HepG2 (cell line): Measurements from ENCODE around the gene ZPR1. TPM values are rescaled to one million over a fixed set of nuclear protein-coding genes. Genes with fewer than 3 reads are reported as not detected.
A peak's percentile ranks its signal among the peaks of the same experiment; 100 is the strongest.

Experiments used
- CBFB ChIP-seq: sonication (generic); formaldehyde crosslinking; IDR thresholded peaks from 2 replicates; pipeline ENCODE4 v1.4.0; 2020; ENCODE audit warnings: missing genetic modification reagents
- KDM2A ChIP-seq: sonication (generic); formaldehyde crosslinking; IDR thresholded peaks from 2 replicates; pipeline ENCODE4 v1.4.0; 2020; ENCODE audit warnings: low read depth, missing genetic modification reagents, borderline replicate concordance
- KDM6A ChIP-seq: IDR thresholded peaks from 2 replicates; pipeline ENCODE4 v1.6.1; 2016; ENCODE audit warnings: low read depth
- MEIS1 ChIP-seq: sonication (generic); formaldehyde crosslinking; IDR thresholded peaks from 2 replicates; pipeline ENCODE4 v1.9.0; 2021; ENCODE audit warnings: mild to moderate bottlenecking, missing genetic modification reagents, moderate library complexity, borderline replicate concordance
- MEIS2 ChIP-seq: sonication (generic); formaldehyde crosslinking; IDR thresholded peaks from 2 replicates; pipeline ENCODE4 v1.9.0; 2021; ENCODE audit warnings: mild to moderate bottlenecking, missing genetic modification reagents
- NAIF1 ChIP-seq: sonication (generic); formaldehyde crosslinking; IDR thresholded peaks from 2 replicates; pipeline ENCODE4 v1.5.0; 2020; ENCODE audit warnings: mild to moderate bottlenecking, missing genetic modification reagents, borderline replicate concordance
- SSRP1 ChIP-seq: IDR thresholded peaks from 2 replicates; pipeline ENCODE4 v1.6.1; 2016; ENCODE audit warnings: control low read depth
- TBL1XR1 ChIP-seq: fragments of 150-350 bp; IDR thresholded peaks from 2 replicates; pipeline ENCODE4 v1.6.1; 2014; ENCODE audit warnings: borderline replicate concordance, low read length; ENCODE audit not compliant: partially characterized antibody
- TMF1 ChIP-seq: sonication (generic); formaldehyde crosslinking; IDR thresholded peaks from 2 replicates; pipeline ENCODE4 v1.8.1; 2022; ENCODE audit warnings: low read depth, missing genetic modification reagents
- ZFP1 ChIP-seq: IDR thresholded peaks from 2 replicates; pipeline ENCODE4 v1.6.1; 2016
- ZFYVE20 ChIP-seq: sonication (generic); formaldehyde crosslinking; IDR thresholded peaks from 2 replicates; pipeline ENCODE4 v1.8.0; 2023; ENCODE audit warnings: low read depth, mild to moderate bottlenecking, moderate library complexity, missing genetic modification reagents, borderline replicate concordance
- ZNF17 ChIP-seq: sonication (generic); formaldehyde crosslinking; IDR thresholded peaks from 2 replicates; pipeline ENCODE4 v1.5.0; 2020; ENCODE audit warnings: mild to moderate bottlenecking, missing genetic modification reagents
- ZNF317 ChIP-seq: sonication (generic); formaldehyde crosslinking; IDR thresholded peaks from 2 replicates; pipeline ENCODE4 v1.5.0; 2020; ENCODE audit warnings: mild to moderate bottlenecking, missing genetic modification reagents
- ZNF567 ChIP-seq: sonication (generic); formaldehyde crosslinking; IDR thresholded peaks from 2 replicates; pipeline ENCODE4 v1.8.1; 2023; ENCODE audit warnings: mild to moderate bottlenecking, missing genetic modification reagents, borderline replicate concordance
- polyA plus RNA-seq, 8 experiments: library from polyadenylated mRNA; depleted of rRNA in 3 of 8; stranded (reverse) in 7 of 8; unstranded in 1 of 8; fragments of >200 nt; fragmentation: Illumina TruSeq in 4 of 8; extraction: Trizol in 4 of 8; gene quantifications; 2 replicates each; pipeline versions ENCODE4 v1.2.1 to v1.2.3, GENCODE V29; 2011 to 2016; ENCODE audit warnings: low read depth in 4 of 8, missing spikeins in 1 of 8, mixed read lengths in 1 of 8; ENCODE audit not compliant: insufficient read depth in 1 of 8
- total RNA-seq, 5 experiments: library from RNA; depleted of rRNA; stranded (reverse); fragments of >200 nt; fragmentation: Illumina TruSeq; extraction: Trizol; gene quantifications; 2 replicates each; pipeline ENCODE4 v1.2.3, GENCODE V29; 2016; ENCODE audit warnings: low read depth in 1 of 5
- TF ChIP-seq, protein P1 (sequence below): sonication (generic); formaldehyde crosslinking; IDR thresholded peaks from 2 replicates; pipeline ENCODE4 v1.4.0; 2020; ENCODE audit warnings: missing genetic modification reagents, borderline replicate concordance
- TF ChIP-seq, protein P2 (sequence below): sonication (generic); formaldehyde crosslinking; IDR thresholded peaks from 2 replicates; pipeline ENCODE4 v1.4.0; 2020; ENCODE audit warnings: missing genetic modification reagents, borderline replicate concordance
- TF ChIP-seq, protein P3 (sequence below): sonication (generic); formaldehyde crosslinking; IDR thresholded peaks from 2 replicates; pipeline ENCODE4 v1.8.0; 2022; ENCODE audit warnings: missing genetic modification reagents, mild to moderate bottlenecking, inconsistent platforms, borderline replicate concordance
- TF ChIP-seq, protein P4 (sequence below): sonication (generic); formaldehyde crosslinking; IDR thresholded peaks from 2 replicates; pipeline ENCODE4 v1.8.1; 2022; ENCODE audit warnings: low read depth, mild to moderate bottlenecking, missing genetic modification reagents

The ZPR1 gene
- total and polyA plus RNA-seq, 2 of the 13 experiments (the other 11 are each of a cell fraction or from before 2014, with no cell fraction given): 40.0 to 79.3 TPM

DNA sequence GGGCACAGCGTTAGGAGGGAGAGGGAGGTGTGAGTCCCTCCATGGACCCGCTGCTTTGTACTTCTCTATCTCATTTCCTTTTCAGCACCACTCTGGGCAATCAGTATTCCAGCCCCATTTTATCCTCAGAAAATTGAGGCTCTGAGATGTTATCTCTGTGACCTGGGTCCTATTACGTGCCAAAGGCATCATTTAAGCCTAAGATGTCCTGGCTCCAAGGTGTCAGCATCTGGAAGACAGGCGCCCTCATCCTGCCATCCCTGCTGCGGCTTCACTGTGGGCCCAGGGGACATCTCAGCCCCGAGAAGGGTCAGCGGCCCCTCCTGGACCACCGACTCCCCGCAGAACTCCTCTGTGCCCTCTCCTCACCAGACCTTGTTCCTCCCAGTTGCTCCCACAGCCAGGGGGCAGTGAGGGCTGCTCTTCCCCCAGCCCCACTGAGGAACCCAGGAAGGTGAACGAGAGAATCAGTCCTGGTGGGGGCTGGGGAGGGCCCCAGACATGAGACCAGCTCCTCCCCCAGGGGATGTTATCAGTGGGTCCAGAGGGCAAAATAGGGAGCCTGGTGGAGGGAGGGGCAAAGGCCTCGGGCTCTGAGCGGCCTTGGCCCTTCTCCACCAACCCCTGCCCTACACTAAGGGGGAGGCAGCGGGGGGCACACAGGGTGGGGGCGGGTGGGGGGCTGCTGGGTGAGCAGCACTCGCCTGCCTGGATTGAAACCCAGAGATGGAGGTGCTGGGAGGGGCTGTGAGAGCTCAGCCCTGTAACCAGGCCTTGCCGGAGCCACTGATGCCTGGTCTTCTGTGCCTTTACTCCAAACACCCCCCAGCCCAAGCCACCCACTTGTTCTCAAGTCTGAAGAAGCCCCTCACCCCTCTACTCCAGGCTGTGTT, 41.1 kb upstream of the ZPR1 start (continued):
- TF ChIP-seq, protein P1, sequence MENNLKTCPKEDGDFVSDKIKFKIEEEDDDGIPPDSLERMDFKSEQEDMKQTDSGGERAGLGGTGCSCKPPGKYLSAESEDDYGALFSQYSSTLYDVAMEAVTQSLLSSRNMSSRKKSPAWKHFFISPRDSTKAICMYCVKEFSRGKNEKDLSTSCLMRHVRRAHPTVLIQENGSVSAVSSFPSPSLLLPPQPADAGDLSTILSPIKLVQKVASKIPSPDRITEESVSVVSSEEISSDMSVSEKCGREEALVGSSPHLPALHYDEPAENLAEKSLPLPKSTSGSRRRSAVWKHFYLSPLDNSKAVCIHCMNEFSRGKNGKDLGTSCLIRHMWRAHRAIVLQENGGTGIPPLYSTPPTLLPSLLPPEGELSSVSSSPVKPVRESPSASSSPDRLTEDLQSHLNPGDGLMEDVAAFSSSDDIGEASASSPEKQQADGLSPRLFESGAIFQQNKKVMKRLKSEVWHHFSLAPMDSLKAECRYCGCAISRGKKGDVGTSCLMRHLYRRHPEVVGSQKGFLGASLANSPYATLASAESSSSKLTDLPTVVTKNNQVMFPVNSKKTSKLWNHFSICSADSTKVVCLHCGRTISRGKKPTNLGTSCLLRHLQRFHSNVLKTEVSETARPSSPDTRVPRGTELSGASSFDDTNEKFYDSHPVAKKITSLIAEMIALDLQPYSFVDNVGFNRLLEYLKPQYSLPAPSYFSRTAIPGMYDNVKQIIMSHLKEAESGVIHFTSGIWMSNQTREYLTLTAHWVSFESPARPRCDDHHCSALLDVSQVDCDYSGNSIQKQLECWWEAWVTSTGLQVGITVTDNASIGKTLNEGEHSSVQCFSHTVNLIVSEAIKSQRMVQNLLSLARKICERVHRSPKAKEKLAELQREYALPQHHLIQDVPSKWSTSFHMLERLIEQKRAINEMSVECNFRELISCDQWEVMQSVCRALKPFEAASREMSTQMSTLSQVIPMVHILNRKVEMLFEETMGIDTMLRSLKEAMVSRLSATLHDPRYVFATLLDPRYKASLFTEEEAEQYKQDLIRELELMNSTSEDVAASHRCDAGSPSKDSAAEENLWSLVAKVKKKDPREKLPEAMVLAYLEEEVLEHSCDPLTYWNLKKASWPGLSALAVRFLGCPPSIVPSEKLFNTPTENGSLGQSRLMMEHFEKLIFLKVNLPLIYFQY (CRISPR knock-in tag): peak; percentile 66; the same call in 1 of the 2 replicates
- peak; percentile 65 for TF ChIP-seq TBL1XR1
- TF ChIP-seq KDM2A (CRISPR knock-in tag): no peak
- no peak for TF ChIP-seq ZFYVE20
- no peak for TF ChIP-seq ZNF17 (CRISPR knock-in tag)
- TF ChIP-seq, protein P2, sequence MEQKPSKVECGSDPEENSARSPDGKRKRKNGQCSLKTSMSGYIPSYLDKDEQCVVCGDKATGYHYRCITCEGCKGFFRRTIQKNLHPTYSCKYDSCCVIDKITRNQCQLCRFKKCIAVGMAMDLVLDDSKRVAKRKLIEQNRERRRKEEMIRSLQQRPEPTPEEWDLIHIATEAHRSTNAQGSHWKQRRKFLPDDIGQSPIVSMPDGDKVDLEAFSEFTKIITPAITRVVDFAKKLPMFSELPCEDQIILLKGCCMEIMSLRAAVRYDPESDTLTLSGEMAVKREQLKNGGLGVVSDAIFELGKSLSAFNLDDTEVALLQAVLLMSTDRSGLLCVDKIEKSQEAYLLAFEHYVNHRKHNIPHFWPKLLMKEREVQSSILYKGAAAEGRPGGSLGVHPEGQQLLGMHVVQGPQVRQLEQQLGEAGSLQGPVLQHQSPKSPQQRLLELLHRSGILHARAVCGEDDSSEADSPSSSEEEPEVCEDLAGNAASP: peak; percentile 78; the same call in 1 of the 2 replicates
- TF ChIP-seq NAIF1: 0 out of 2 replicates have a peak, but pooled peaks have one; percentile 36
- no peak for TF ChIP-seq TMF1
- no peak for TF ChIP-seq ZNF317 (CRISPR knock-in tag)
- TF ChIP-seq ZNF567 (CRISPR knock-in tag): no peak
- TF ChIP-seq CBFB: peak; percentile 91; the same call in 1 of the 2 replicates
- TF ChIP-seq MEIS2 (CRISPR knock-in tag): peak; percentile 78; the same call in 1 of the 2 replicates
- TF ChIP-seq, protein P3, sequence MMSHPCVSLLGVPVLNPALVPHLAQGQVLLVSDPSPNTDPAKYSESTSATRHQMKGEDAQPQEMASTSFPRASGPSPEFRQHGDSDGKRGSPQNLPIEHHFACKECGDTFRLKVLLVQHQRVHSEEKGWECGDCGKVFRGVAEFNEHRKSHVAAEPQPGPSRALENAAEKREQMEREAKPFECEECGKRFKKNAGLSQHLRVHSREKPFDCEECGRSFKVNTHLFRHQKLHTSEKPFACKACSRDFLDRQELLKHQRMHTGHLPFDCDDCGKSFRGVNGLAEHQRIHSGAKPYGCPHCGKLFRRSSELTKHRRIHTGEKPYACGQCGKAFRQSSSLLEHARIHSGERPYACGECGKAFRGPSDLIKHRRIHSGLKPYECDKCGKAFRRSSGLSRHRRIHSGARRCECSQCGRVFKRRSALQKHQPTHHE: no peak
- TF ChIP-seq, protein P4, sequence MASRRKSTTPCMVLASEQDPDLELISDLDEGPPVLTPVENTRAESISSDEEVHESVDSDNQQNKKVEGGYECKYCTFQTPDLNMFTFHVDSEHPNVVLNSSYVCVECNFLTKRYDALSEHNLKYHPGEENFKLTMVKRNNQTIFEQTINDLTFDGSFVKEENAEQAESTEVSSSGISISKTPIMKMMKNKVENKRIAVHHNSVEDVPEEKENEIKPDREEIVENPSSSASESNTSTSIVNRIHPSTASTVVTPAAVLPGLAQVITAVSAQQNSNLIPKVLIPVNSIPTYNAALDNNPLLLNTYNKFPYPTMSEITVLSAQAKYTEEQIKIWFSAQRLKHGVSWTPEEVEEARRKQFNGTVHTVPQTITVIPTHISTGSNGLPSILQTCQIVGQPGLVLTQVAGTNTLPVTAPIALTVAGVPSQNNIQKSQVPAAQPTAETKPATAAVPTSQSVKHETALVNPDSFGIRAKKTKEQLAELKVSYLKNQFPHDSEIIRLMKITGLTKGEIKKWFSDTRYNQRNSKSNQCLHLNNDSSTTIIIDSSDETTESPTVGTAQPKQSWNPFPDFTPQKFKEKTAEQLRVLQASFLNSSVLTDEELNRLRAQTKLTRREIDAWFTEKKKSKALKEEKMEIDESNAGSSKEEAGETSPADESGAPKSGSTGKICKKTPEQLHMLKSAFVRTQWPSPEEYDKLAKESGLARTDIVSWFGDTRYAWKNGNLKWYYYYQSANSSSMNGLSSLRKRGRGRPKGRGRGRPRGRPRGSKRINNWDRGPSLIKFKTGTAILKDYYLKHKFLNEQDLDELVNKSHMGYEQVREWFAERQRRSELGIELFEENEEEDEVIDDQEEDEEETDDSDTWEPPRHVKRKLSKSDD (CRISPR knock-in tag): no peak
- TF ChIP-seq SSRP1 (CRISPR knock-in tag): no peak; the same call in 1 of the 2 replicates
- peak; percentile 93 for TF ChIP-seq KDM6A (CRISPR knock-in tag)
- TF ChIP-seq ZFP1: 0 out of 2 replicates have a peak, but pooled peaks have one; percentile 38
- TF ChIP-seq MEIS1 (CRISPR knock-in tag): no peak; the same call in 1 of the 2 replicates
